ENCODE measurements around the gene CD46.

- TF ChIP-seq POLR2A (IDR thresholded peaks at IDR 0.05), result no peak
- no peak for TF ChIP-seq POLR2AphosphoS5 (IDR thresholded peaks at IDR 0.05)
- TF ChIP-seq CTCF (IDR thresholded peaks at IDR 0.05), result no peak
- no peak for TF ChIP-seq EP300 (IDR thresholded peaks at IDR 0.05; ENCODE audit: low read depth)
Measured at GRCh38 chr1:207811319-207811718, 59.5 kb downstream of the CD46 start.
